Glutamatergic neuron (in vitro differentiated cells): ENCODE results near the gene CYP2D6. TPM values are rescaled to one million over a fixed set of nuclear protein-coding genes. Genes with fewer than 3 reads are reported as not detected.

Experiments
- DNase-seq: peaks from one replicate; pipeline ENCODE4 v3.0.0; 2022
- H3K27ac Mint-ChIP-seq: one replicate; pipeline ENCODE4 v1.8.0; 2020; ENCODE audit warnings: mild to moderate bottlenecking, mixed read lengths, inconsistent platforms; ENCODE audit not compliant: unreplicated experiment
- H3K27me3 Mint-ChIP-seq: one replicate; pipeline ENCODE4 v1.8.0; 2020; ENCODE audit warnings: mild to moderate bottlenecking, moderate library complexity, mixed read lengths, inconsistent platforms; ENCODE audit not compliant: unreplicated experiment
- H3K36me3 Mint-ChIP-seq: one replicate; pipeline ENCODE4 v1.8.0; 2020; ENCODE audit warnings: mild to moderate bottlenecking, mixed read lengths, inconsistent platforms; ENCODE audit not compliant: unreplicated experiment
- H3K4me1 Mint-ChIP-seq: one replicate; pipeline ENCODE4 v1.8.0; 2020; ENCODE audit warnings: mild to moderate bottlenecking, low read depth, mixed read lengths, inconsistent platforms; ENCODE audit not compliant: unreplicated experiment
- H3K4me3 Mint-ChIP-seq: one replicate; pipeline ENCODE4 v1.8.0; 2020; ENCODE audit warnings: mild to moderate bottlenecking, mixed read lengths, inconsistent platforms; ENCODE audit not compliant: unreplicated experiment
- H3K9me3 Mint-ChIP-seq: one replicate; pipeline ENCODE4 v1.8.0; 2020; ENCODE audit warnings: mild to moderate bottlenecking, moderate library complexity, mixed read lengths, inconsistent platforms; ENCODE audit not compliant: unreplicated experiment
- total RNA-seq: library from RNA; stranded (reverse); fragmentation: NEBNext Ultra II Directional; extraction: Animal tissue kit (Norgen Biotek cat#: 25700); gene quantifications from one replicate; pipeline ENCODE4 v1.2.1, GENCODE V29; 2021; ENCODE audit not compliant: unreplicated experiment
- TF ChIP-seq, protein P1 (sequence below): fragments of 200-600 bp; sonication (generic); IDR thresholded peaks from one replicate; pipeline ENCODE4 v1.5.0; 2021; ENCODE audit not compliant: partially characterized antibody, unreplicated experiment

The CYP2D6 gene
- total RNA-seq, 1 donor from 2014 or later: 15.9 TPM

DNA sequence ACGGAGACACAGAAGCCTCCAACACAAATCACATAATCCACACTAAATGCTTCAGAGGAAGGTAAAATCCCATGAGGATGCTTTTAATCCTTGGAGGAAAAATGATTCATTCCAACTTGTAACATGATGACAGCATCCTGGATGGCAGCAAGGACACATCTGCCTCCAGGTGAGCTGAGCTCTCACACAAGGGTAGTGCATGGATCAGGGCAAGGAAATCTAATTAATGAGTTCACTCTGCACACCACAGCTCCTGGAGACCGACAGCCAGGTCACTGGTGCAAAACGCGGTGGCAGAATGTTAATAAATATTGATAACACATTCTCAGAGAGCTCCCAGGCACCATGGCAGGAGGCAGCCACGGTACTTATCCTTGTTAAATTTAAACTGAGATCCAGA is 40.3 kb upstream of the CYP2D6 start:
- no peak overlapping the region for H3K4me3 Mint-ChIP-seq
- no peaks in the 10 kb centered on the region for H3K36me3 Mint-ChIP-seq
- DNase-seq: no peak
- TF ChIP-seq, protein P1, sequence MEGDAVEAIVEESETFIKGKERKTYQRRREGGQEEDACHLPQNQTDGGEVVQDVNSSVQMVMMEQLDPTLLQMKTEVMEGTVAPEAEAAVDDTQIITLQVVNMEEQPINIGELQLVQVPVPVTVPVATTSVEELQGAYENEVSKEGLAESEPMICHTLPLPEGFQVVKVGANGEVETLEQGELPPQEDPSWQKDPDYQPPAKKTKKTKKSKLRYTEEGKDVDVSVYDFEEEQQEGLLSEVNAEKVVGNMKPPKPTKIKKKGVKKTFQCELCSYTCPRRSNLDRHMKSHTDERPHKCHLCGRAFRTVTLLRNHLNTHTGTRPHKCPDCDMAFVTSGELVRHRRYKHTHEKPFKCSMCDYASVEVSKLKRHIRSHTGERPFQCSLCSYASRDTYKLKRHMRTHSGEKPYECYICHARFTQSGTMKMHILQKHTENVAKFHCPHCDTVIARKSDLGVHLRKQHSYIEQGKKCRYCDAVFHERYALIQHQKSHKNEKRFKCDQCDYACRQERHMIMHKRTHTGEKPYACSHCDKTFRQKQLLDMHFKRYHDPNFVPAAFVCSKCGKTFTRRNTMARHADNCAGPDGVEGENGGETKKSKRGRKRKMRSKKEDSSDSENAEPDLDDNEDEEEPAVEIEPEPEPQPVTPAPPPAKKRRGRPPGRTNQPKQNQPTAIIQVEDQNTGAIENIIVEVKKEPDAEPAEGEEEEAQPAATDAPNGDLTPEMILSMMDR: no peak
- H3K27me3 Mint-ChIP-seq: peaks cover 4% of the 10 kb centered on the region
- H3K27ac Mint-ChIP-seq: no peak overlapping the region
- peaks cover 38% of the 10 kb centered on the region for H3K4me1 Mint-ChIP-seq
- peaks cover 10% of the 10 kb centered on the region for H3K9me3 Mint-ChIP-seq

DNA sequence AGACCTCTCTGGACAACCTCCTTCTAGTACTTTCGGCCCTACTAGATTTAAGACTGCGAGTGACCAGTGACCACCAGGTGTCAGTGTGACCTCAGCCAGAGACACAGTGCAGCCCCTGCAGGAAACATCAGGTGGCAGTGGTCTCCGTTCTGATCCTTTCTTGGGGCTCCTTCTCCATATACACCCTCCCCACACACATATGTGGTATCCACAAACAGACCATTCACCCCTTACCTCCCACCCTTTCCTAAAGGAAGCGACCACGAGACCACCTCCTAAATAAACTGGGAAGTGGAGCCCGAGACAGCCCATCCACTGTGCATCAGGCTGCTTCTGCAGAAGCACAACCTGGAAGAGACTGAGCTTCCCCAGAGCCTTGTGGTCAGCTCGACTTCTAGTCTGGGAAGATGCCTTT is 38.5 kb upstream of the CYP2D6 start:
- peak overlapping the region; percentile 11 for H3K27ac Mint-ChIP-seq
- peaks cover 42% of the 10 kb centered on the region for H3K4me1 Mint-ChIP-seq
- TF ChIP-seq, protein P1: peak; percentile 85
- peak; percentile 85 for DNase-seq
- peaks cover 10% of the 10 kb centered on the region for H3K9me3 Mint-ChIP-seq
- peaks cover 6% of the 10 kb centered on the region for H3K36me3 Mint-ChIP-seq
- H3K27me3 Mint-ChIP-seq: peaks cover 4% of the 10 kb centered on the region
- peak overlapping the region; percentile 20 for H3K4me3 Mint-ChIP-seq

DNA sequence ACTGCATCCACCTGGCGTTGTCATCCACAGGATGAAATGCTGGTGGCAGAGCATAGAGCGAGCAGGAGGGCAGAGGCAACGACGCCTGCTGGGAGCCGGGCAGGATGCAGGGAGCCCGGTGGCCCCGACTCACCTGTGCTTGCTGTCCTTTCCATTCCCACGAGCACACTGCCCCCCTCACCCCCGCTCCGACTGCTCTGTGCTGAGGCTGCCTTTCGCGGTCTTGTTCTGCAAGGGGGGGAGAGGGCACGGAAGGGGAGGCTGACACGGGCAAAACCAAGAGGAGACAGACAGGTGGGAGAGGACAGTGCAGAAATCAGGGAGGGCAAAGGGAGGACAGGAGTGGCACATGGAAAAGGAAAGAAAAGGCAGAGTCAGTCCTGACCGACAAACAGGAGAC is 37.9 kb upstream of the CYP2D6 start:
- Mint-ChIP-seq H3K27me3 (peaks cover 4% of the 10 kb centered on the region), H3K4me3 (no peak overlapping the region), H3K36me3 (peaks cover 6% of the 10 kb centered on the region), H3K27ac (no peak overlapping the region), H3K4me1 (peaks cover 44% of the 10 kb centered on the region), H3K9me3 (peaks cover 12% of the 10 kb centered on the region)
- TF ChIP-seq, protein P1: no peak
- no peak for DNase-seq

DNA sequence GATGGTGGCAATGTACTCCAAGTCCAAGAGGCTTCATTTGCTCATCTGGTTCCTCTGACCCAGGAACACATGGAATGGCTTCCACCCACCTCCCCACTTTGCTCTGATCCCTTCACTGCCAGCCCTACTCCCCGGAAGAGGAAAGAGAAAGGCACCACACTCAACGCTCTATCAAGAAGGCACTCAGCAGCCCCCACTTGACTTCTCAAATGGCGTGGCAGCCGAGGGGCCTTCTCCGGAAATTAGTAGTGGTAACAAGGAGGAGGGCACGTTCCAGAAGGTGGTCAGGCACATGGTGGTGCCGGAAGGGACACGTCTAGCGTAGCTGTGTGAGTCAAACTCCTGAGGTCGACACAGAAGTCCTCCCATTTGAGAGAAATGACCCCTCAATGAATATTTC is 36.5 kb upstream of the CYP2D6 start:
- TF ChIP-seq, protein P1: no peak
- peaks cover 4% of the 10 kb centered on the region for H3K27me3 Mint-ChIP-seq
- no peak for DNase-seq
- H3K4me3 Mint-ChIP-seq: no peak overlapping the region
- H3K36me3 Mint-ChIP-seq: peaks cover 6% of the 10 kb centered on the region
- H3K9me3 Mint-ChIP-seq: peaks cover 12% of the 10 kb centered on the region
- H3K27ac Mint-ChIP-seq: no peak overlapping the region
- peaks cover 33% of the 10 kb centered on the region for H3K4me1 Mint-ChIP-seq

DNA sequence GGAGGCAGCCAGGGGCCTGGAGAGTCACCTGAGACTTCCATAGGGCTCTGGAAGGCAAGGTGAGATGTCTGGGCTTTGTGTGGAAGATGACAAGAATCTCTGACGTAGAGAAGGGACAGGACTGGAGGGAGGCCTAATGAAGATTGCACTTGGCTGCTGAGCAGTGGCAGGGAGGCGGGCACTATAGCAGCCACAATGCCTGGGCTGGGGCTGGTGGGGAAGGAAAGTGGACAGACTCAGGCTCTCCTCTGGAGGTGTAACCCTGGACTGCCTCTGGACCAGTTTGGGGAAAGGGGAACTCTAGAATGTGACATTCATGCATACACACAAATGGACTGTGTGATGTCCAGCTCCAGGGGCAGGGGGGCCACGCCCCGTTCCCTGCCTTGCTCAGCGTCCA is 34.3 kb upstream of the CYP2D6 start:
- Mint-ChIP-seq H3K9me3 (peaks cover 9% of the 10 kb centered on the region), H3K4me3 (no peak overlapping the region), H3K27ac (no peak overlapping the region), H3K36me3 (peaks cover 6% of the 10 kb centered on the region), H3K27me3 (peaks cover 4% of the 10 kb centered on the region), H3K4me1 (peaks cover 23% of the 10 kb centered on the region)
- TF ChIP-seq, protein P1: no peak
- no peak for DNase-seq
